Mucosa of descending colon (tissue), 3 donors: ENCODE results near the gene LNPEP. TPM values are rescaled to one million over a fixed set of nuclear protein-coding genes. Genes with fewer than 3 reads are reported as not detected.

ENCODE experiments used
- ATAC-seq: fragments of 200-7000 bp; cut with Tn5 transposase; one replicate; pipeline ENCODE4 v1.9.1; 2020; ENCODE audit warnings: mild to moderate bottlenecking, moderate library complexity
- DNase-seq, 3 donors: peaks; one replicate each; pipeline ENCODE4 v3.0.0-alpha.2; 2020
- H3K36me3 ChIP-seq: fragments of 200-600 bp; one replicate; pipeline ENCODE4 v1.8.0; 2021; ENCODE audit warnings: low read depth, mild to moderate bottlenecking
- H3K4me1 ChIP-seq: fragments of 200-600 bp; one replicate; pipeline ENCODE4 v1.8.0; 2021; ENCODE audit warnings: low read depth, mild to moderate bottlenecking
- H3K4me3 ChIP-seq: fragments of 200-600 bp; one replicate; pipeline ENCODE4 v1.8.0; 2021; ENCODE audit warnings: mild to moderate bottlenecking
- H3K9me3 ChIP-seq: fragments of 200-600 bp; one replicate; pipeline ENCODE4 v1.8.0; 2021; ENCODE audit warnings: mild to moderate bottlenecking
- CTCF ChIP-seq: fragments of 200-600 bp; IDR thresholded peaks from one replicate; pipeline ENCODE4 v1.8.0; 2022; ENCODE audit warnings: antibody characterized with exemption, mild to moderate bottlenecking
- intact Hi-C, 2 donors: fragments of 100-400 bp; cut with DNase I in 1 of 2; cut with micrococcal nuclease in 1 of 2; formaldehyde crosslinking; loops; one replicate each; pipeline versions ENCODE4 v1.11.0 to v1.11.1; 2022; cut with DNase I, micrococcal nuclease
- total RNA-seq, 3 donors: library from RNA; stranded (reverse); fragmentation: NEBNext Ultra II Directional in 2 of 3; extraction: Animal tissue kit (Norgen Biotek cat#: 25700) in 2 of 3; gene quantifications; one replicate each; pipeline versions ENCODE4 v1.2.1 to v1.2.4, GENCODE V29; 2021 to 2023
- donor health status: DM: no; HTN: no; CAD: no; lungs with moderate emphysema.
- donor health status: DM: no; HTN: no; CAD: no.
- donor health status: DM: no; HTN: yes; CAD: no.

LNPEP gene
- total RNA-seq, 3 donors from 2014 or later, result 32.3 to 54.7 (median 38.2) TPM

DNA sequence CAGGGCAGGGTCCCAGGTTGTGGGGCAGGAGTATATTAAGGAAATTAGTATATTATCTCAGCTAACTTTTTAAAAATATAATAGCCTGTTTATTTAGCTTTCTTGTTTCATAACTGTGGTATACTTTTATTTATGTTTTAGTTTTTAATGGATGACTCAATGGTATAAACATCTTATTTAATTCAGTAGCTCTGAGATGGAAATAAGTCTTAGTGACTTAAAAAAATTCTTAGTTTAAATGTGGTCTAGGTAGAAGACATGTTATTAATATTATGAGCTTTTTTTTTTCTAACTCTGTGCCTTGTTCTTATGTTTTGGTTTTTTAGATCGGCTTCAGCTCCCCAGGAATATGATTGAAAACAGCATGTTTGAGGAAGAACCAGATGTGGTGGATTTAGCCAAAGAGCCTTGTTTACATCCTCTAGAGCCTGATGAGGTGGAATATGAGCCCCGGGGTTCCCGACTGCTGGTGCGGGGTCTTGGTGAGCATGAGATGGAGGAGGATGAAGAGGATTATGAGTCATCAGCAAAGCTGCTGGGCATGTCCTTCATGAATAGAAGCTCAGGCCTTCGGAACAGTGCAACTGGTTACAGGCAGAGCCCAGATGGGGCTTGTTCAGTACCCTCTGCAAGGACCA is 43.1 kb downstream of the LNPEP start:
- Histone ChIP-seq H3K4me1 (no peaks in the 10 kb centered on the region), H3K4me3 (no peak overlapping the region), H3K9me3 (no peaks in the 10 kb centered on the region), H3K36me3 (no peaks in the 10 kb centered on the region)
- intact Hi-C loops, result no loop called here
- TF ChIP-seq CTCF, result no peak
- ATAC-seq (no peak), DNase-seq (no peak)

- TF ChIP-seq CTCF, result no peak
- intact Hi-C loops, result no loop called here
- DNase-seq (peak in 1 of 3 donors; percentile 72), ATAC-seq (peak; percentile 98)
- Histone ChIP-seq H3K36me3 (no peaks in the 10 kb centered on the region), H3K4me3 (no peak overlapping the region), H3K4me1 (peaks cover 5% of the 10 kb centered on the region), H3K9me3 (no peaks in the 10 kb centered on the region)
These were observed 48.8 kb downstream of the LNPEP start for GRCh38 chr5:96984506-96985192.

GRCh38 chr5:96986450-96986849 is 50.6 kb downstream of the LNPEP start:
- Histone ChIP-seq H3K4me1 (peaks cover 5% of the 10 kb centered on the region), H3K9me3 (no peaks in the 10 kb centered on the region), H3K4me3 (no peak overlapping the region), H3K36me3 (no peaks in the 10 kb centered on the region)
- DNase-seq (no peak), ATAC-seq (no peak)
- TF ChIP-seq CTCF, result no peak
- intact Hi-C loops, result no loop called here

DNA sequence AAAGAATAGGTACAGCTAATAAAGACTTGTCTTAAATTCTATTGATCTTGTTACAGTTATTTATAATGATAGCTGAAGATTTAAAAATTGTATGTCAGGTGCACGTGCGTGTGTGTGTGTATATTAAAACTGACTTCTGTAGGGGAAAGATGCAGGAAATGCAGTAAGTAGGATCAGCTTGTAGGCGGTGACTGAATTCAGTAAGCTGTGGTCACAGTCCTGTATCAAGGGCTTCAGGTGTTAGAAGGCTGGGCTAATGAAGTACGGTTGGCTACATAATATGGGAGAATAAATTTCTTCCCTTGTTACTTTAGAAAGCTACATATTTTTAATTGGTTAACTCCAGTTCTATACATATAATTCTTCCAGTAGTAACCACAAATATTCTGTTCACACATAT is 54.2 kb downstream of the LNPEP start:
- Histone ChIP-seq H3K4me1 (peaks cover 2% of the 10 kb centered on the region), H3K4me3 (no peak overlapping the region), H3K36me3 (no peaks in the 10 kb centered on the region), H3K9me3 (no peaks in the 10 kb centered on the region)
- no peak for TF ChIP-seq CTCF
- intact Hi-C loops, result no loop called here
- DNase-seq (no peak), ATAC-seq (no peak)

GRCh38 chr5:96991708-96992107 is 55.8 kb downstream of the LNPEP start:
- Histone ChIP-seq H3K4me1 (no peaks in the 10 kb centered on the region), H3K36me3 (no peaks in the 10 kb centered on the region), H3K9me3 (no peaks in the 10 kb centered on the region), H3K4me3 (no peak overlapping the region)
- ATAC-seq (no peak), DNase-seq (no peak)
- intact Hi-C loops, result no loop called here
- no peak for TF ChIP-seq CTCF
